Endothelial cell of umbilical vein (primary cell): ENCODE results near the gene ACTL8. TPM values are rescaled to one million over a fixed set of nuclear protein-coding genes. Genes with fewer than 3 reads are reported as not detected.

Source experiments
- BruUV-seq: library from RNA; stranded (reverse); fragments of 400-500 nt; replicated peaks from 2 replicates; lab custom pipeline; 2021; lab: Mats Ljungman, UMichigan
- CTCF ChIA-PET: fragments of 300-600, 350-600 bp; sonication (Branson Sonifier 250); formaldehyde crosslinking; loops from one replicate; lab custom pipeline; 2021; ENCODE audit warnings: antibody characterized with exemption, inconsistent platforms; lab: Charles Lee
- POLR2A ChIA-PET: fragments of 300-600, 350-600 bp; sonication (Branson Sonifier 250); formaldehyde crosslinking; loops from one replicate; lab custom pipeline; 2021; ENCODE audit warnings: antibody characterized with exemption, inconsistent platforms; lab: Charles Lee
- DNase-seq: peaks from one replicate; pipeline ENCODE4 v3.0.0-alpha.2; 2011; ENCODE audit warnings: low read depth, low spot score
- FAIRE-seq: peaks from 2 replicates; lab custom pipeline; 2011; peaks lifted over from hg19 to GRCh38; lab: Jason Lieb, UNC
- H2AFZ ChIP-seq: 2 replicates; pipeline ENCODE4 v1.6.0; 2012; ENCODE audit warnings: low read depth, low read length, control low read depth, inconsistent platforms
- H3K27ac ChIP-seq: 2 replicates; pipeline ENCODE4 v1.5.1; 2011; ENCODE audit warnings: low read depth, mild to moderate bottlenecking, control low read depth, low read length, moderate library complexity; ENCODE audit not compliant: insufficient read depth
- H3K27me3 ChIP-seq, 2 experiments: 2 replicates each; pipeline versions ENCODE4 v1.6.0 to v1.6.1; 2011; ENCODE audit warnings: low read length in 2 of 2, mixed read lengths in 1 of 2; ENCODE audit not compliant: control insufficient read depth in 2 of 2, insufficient read depth in 2 of 2
- H3K36me3 ChIP-seq, 2 experiments: 2 replicates in 1 of 2; 3 replicates in 1 of 2; pipeline ENCODE4 v1.5.1; 2011; ENCODE audit warnings: low read length in 2 of 2, mild to moderate bottlenecking in 1 of 2, moderate library complexity in 1 of 2; ENCODE audit not compliant: control insufficient read depth in 2 of 2, insufficient read depth in 2 of 2; ENCODE audit errors: extremely low read depth in 1 of 2
- H3K4me1 ChIP-seq: 3 replicates; pipeline ENCODE4 v1.5.1; 2011; ENCODE audit warnings: mild to moderate bottlenecking, low read length; ENCODE audit not compliant: control insufficient read depth, insufficient read depth; ENCODE audit errors: extremely low read depth
- H3K4me2 ChIP-seq: 2 replicates; pipeline ENCODE4 v1.6.1; 2011; ENCODE audit warnings: low read length, control low read depth, mixed read lengths; ENCODE audit not compliant: insufficient read depth
- H3K4me3 ChIP-seq, 3 experiments: fragments of 200-600 bp in 1 of 3; sonication (generic), shearing (Covaris generic) in 1 of 3; replicated peaks in 1 of 3; 2 replicates each; pipeline ENCODE4 v1.5.1; 2011 to 2016; ENCODE audit warnings: control low read depth in 3 of 3, low read length in 3 of 3, mild to moderate bottlenecking in 2 of 3, inconsistent platforms in 1 of 3, low read depth in 1 of 3, moderate library complexity in 1 of 3; ENCODE audit not compliant: insufficient read depth in 1 of 3
- H3K79me2 ChIP-seq: 2 replicates; pipeline ENCODE4 v1.6.0; 2012; ENCODE audit warnings: low read length, inconsistent platforms; ENCODE audit not compliant: control insufficient read depth, insufficient read depth
- H3K9ac ChIP-seq: replicated peaks from 2 replicates; pipeline ENCODE3; 2011; ENCODE audit warnings: low read length, control low read depth; ENCODE audit not compliant: insufficient read depth; ENCODE audit errors: extremely low read depth
- H3K9me1 ChIP-seq: replicated peaks from 3 replicates; pipeline ENCODE4 v1.6.0; 2011; ENCODE audit warnings: mild to moderate bottlenecking, low read length; ENCODE audit not compliant: control insufficient read depth, insufficient read depth; ENCODE audit errors: extremely low read depth
- H3K9me3 ChIP-seq: replicated peaks from 2 replicates; pipeline ENCODE4 v1.5.1; 2012; ENCODE audit warnings: low read length, inconsistent platforms; ENCODE audit not compliant: control insufficient read depth, insufficient read depth
- H4K20me1 ChIP-seq: replicated peaks from 2 replicates; pipeline ENCODE3; 2011; ENCODE audit warnings: mild to moderate bottlenecking, low read length; ENCODE audit not compliant: control insufficient read depth, insufficient read depth; ENCODE audit errors: extremely low read depth
- EZH2 ChIP-seq: IDR thresholded peaks from 2 replicates; pipeline ENCODE4 v1.6.1; 2012; ENCODE audit warnings: borderline replicate concordance, low read depth, mild to moderate bottlenecking, moderate library complexity, low read length, inconsistent platforms; ENCODE audit not compliant: severe bottlenecking
- FOS ChIP-seq: IDR thresholded peaks from 2 replicates; pipeline ENCODE4 v1.6.1; 2011; ENCODE audit warnings: mild to moderate bottlenecking, low read length, moderate library complexity, borderline replicate concordance; ENCODE audit not compliant: insufficient read depth
- GATA2 ChIP-seq: IDR thresholded peaks from 2 replicates; pipeline ENCODE4 v1.7.0; 2011; ENCODE audit warnings: low read depth, mild to moderate bottlenecking, moderate library complexity, mixed read lengths, low read length; ENCODE audit not compliant: insufficient read length, insufficient read depth
- JUN ChIP-seq: IDR thresholded peaks from 2 replicates; pipeline ENCODE4 v1.6.1; 2011; ENCODE audit warnings: borderline replicate concordance, low read depth; ENCODE audit not compliant: insufficient read length, insufficient read depth
- MYC ChIP-seq: IDR thresholded peaks from one replicate; pipeline ENCODE4 v1.6.1; 2011; ENCODE audit warnings: mild to moderate bottlenecking, low read depth, low read length
- POLR2A ChIP-seq: IDR thresholded peaks from 2 replicates; pipeline ENCODE4 v1.6.1; 2012; ENCODE audit warnings: low read depth, mild to moderate bottlenecking, control low read depth, low read length
- POLR2AphosphoS5 ChIP-seq: IDR thresholded peaks from 2 replicates; pipeline ENCODE4 v1.6.1; 2012; ENCODE audit warnings: low read depth, mild to moderate bottlenecking, control low read depth, low read length, moderate library complexity; ENCODE audit not compliant: insufficient read depth
- dilution Hi-C: fragments of 300-500 bp; cut with MboI; formaldehyde crosslinking; loops from one replicate; pipeline ENCODE4 v1.15.0; 2019; ENCODE audit warnings: low sequenced_read_pairs; ENCODE audit not compliant: extremely low pct_ligation_motif_present
- intact Hi-C: fragments of 100-400 bp; cut with micrococcal nuclease; formaldehyde crosslinking; loops from one replicate; pipeline ENCODE4 v1.10.0; 2022
- polyA plus RNA-seq, 4 experiments: library from polyadenylated mRNA; depleted of rRNA in 3 of 4; stranded (reverse) in 3 of 4; unstranded in 1 of 4; fragments of >200 nt; gene quantifications; 2 replicates each; pipeline versions ENCODE4 v1.2.1 to v1.2.3, GENCODE V29; 2011 to 2012; ENCODE audit warnings: missing spikeins in 1 of 4
- total RNA-seq: library from RNA; stranded (reverse); gene quantifications from 2 replicates; pipeline ENCODE4 v1.2.3, GENCODE V29; 2021
- TF ChIP-seq, protein P1 (sequence below), 2 donors: IDR thresholded peaks; 1 replicate in 1 of 2; 2 replicates in 1 of 2; pipeline ENCODE4 v1.5.1; 2011; ENCODE audit warnings: low read length in 2 of 2, mild to moderate bottlenecking in 2 of 2, moderate library complexity in 2 of 2, control low read depth in 1 of 2, inconsistent platforms in 1 of 2, low read depth in 1 of 2; ENCODE audit not compliant: insufficient read depth in 1 of 2; ENCODE audit errors: extremely low read depth in 1 of 2
- TF ChIP-seq, protein P2 (sequence below): IDR thresholded peaks from 2 replicates; pipeline ENCODE4 v1.6.1; 2011; ENCODE audit not compliant: insufficient read depth, insufficient read length

ACTL8 gene
- total and polyA plus RNA-seq, 2 donors (not counting 3 experiments of a cell fraction or from before 2014, with no cell fraction given), result not detected

DNA sequence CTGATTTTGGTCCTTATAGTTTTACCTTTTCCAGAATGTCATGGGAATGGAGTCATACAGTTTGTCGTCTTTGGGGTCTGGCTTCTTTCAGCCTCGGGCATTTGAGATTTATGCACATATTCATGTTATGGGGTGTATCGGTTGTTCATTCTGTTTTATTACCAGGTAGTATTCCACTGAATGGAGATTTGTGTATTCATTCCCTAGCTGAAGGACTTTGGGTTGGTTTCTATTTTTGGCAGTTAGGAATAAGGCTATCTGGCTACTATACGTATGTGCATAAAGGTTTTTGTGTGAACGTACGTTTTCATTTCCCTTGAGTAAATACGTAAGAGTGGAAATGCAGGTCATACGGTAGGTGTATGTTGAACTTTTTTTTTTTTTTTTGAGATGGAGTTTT lies 65.1 kb downstream of the ACTL8 start:
- no peaks in the 10 kb centered on the region for H3K79me2 ChIP-seq
- no peak for TF ChIP-seq POLR2A
- TF ChIP-seq, protein P1, sequence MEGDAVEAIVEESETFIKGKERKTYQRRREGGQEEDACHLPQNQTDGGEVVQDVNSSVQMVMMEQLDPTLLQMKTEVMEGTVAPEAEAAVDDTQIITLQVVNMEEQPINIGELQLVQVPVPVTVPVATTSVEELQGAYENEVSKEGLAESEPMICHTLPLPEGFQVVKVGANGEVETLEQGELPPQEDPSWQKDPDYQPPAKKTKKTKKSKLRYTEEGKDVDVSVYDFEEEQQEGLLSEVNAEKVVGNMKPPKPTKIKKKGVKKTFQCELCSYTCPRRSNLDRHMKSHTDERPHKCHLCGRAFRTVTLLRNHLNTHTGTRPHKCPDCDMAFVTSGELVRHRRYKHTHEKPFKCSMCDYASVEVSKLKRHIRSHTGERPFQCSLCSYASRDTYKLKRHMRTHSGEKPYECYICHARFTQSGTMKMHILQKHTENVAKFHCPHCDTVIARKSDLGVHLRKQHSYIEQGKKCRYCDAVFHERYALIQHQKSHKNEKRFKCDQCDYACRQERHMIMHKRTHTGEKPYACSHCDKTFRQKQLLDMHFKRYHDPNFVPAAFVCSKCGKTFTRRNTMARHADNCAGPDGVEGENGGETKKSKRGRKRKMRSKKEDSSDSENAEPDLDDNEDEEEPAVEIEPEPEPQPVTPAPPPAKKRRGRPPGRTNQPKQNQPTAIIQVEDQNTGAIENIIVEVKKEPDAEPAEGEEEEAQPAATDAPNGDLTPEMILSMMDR (IDR thresholded peaks at IDR 0.05; ENCODE audit: extremely low read depth in 1 of 2, insufficient read depth in 1 of 2, low read depth in 1 of 2, low read length in 2 of 2), result no peak
- TF ChIP-seq, protein P2, sequence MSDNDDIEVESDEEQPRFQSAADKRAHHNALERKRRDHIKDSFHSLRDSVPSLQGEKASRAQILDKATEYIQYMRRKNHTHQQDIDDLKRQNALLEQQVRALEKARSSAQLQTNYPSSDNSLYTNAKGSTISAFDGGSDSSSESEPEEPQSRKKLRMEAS, result no peak
- H2AFZ ChIP-seq, result no peak overlapping the region
- ChIA-PET CTCF (no interaction called here), POLR2A (no interaction called here)
- no peak overlapping the region for H3K4me3 ChIP-seq
- H3K27me3 ChIP-seq, result no peaks in the 10 kb centered on the region
- no peak overlapping the region for H3K27ac ChIP-seq
- no peaks in the 10 kb centered on the region for H4K20me1 ChIP-seq
- no TSS peak for BruUV-seq
- no peaks in the 10 kb centered on the region for H3K9me1 ChIP-seq
- no peaks in the 10 kb centered on the region for H3K36me3 ChIP-seq
- no peak overlapping the region for H3K4me2 ChIP-seq
- FAIRE-seq, result no peak
- intact Hi-C loops, result no loop called here
- H3K4me1 ChIP-seq, result no peaks in the 10 kb centered on the region
- no peak for DNase-seq
- H3K9me3 ChIP-seq, result no peaks in the 10 kb centered on the region
- H3K9ac ChIP-seq, result no peak overlapping the region
- dilution Hi-C loops, result no loop called here

DNA sequence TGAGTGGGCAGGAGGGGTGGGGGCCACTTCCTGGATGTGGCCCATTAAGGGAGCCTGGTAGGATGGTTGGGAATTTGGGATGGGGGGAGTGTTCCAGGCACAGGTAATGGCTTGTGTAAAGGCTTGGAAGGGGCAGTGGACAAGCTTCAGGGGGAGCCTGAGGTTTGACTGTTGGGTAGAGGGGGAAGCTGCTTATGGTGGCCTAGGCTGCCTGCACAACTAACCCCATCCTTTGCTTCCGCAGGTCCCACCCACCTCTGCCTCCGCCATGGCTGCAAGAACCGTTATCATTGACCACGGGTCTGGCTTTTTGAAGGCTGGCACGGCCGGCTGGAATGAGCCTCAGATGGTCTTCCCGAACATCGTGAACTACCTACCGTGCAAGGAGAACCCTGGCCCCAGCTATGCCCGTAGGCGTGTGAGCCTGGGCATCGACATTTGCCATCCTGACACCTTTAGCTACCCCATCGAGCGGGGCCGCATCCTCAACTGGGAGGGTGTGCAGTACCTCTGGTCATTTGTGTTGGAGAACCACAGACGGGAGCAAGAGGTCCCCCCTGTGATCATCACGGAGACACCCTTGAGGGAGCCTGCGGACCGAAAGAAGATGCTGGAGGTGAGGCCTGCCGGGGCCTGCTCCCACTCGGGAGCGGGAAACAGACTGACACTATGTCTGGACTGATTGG lies 67.8 kb downstream of the ACTL8 start:
- ChIA-PET POLR2A (no interaction called here), CTCF (no interaction called here)
- H3K9me3 ChIP-seq, result no peaks in the 10 kb centered on the region
- H2AFZ ChIP-seq, result no peak overlapping the region
- no peaks in the 10 kb centered on the region for H4K20me1 ChIP-seq
- H3K79me2 ChIP-seq, result no peaks in the 10 kb centered on the region
- intact Hi-C loops, result no loop called here
- H3K27me3 ChIP-seq, result no peaks in the 10 kb centered on the region
- H3K9me1 ChIP-seq, result no peaks in the 10 kb centered on the region
- no peak overlapping the region for H3K27ac ChIP-seq
- H3K4me1 ChIP-seq, result no peaks in the 10 kb centered on the region
- no peak overlapping the region for H3K9ac ChIP-seq
- FAIRE-seq (no peak), DNase-seq (no peak)
- no TSS peak for BruUV-seq
- TF ChIP-seq GATA2 (no peak), FOS (no peak), POLR2AphosphoS5 (no peak), POLR2A (no peak), JUN (no peak), MYC (no peak), EZH2 (no peak)
- TF ChIP-seq, protein P2, result no peak
- TF ChIP-seq, protein P1 (IDR thresholded peaks at IDR 0.05; ENCODE audit: extremely low read depth in 1 of 2, insufficient read depth in 1 of 2, low read depth in 1 of 2, low read length in 2 of 2), result no peak
- H3K4me2 ChIP-seq, result no peak overlapping the region
- dilution Hi-C loops, result no loop called here
- H3K4me3 ChIP-seq, result no peak overlapping the region
- H3K36me3 ChIP-seq, result no peaks in the 10 kb centered on the region
